Lung (tissue), 12 donors: ENCODE data around the gene DBNDD1. TPM values are rescaled to one million over a fixed set of nuclear protein-coding genes. Genes with fewer than 3 reads are reported as not detected.

Experiments used
- ATAC-seq: fragments of 200-7000 bp; cut with Tn5 transposase; one replicate; pipeline ENCODE4 v1.9.1; 2020; ENCODE audit warnings: moderate number of reproducible peaks; ENCODE audit not compliant: insufficient read depth, low FRiP score
- DNase-seq, 3 donors: peaks; one replicate each; pipeline ENCODE4 v3.0.0-alpha.2; 2013 to 2017
- H3K27ac ChIP-seq, 2 donors: one replicate each; pipeline ENCODE4 v1.5.1; 2013; ENCODE audit warnings: mild to moderate bottlenecking in 2 of 2, moderate library complexity in 2 of 2, control low read depth in 1 of 2, inconsistent platforms in 1 of 2, low read depth in 1 of 2, low read length in 1 of 2
- H3K27me3 ChIP-seq, 3 donors: one replicate each; pipeline ENCODE4 v1.5.1; 2013; ENCODE audit warnings: low read length in 2 of 3; ENCODE audit not compliant: control insufficient read depth in 3 of 3, insufficient read depth in 3 of 3
- H3K36me3 ChIP-seq, 4 donors: one replicate each; pipeline ENCODE4 v1.5.1; 2013; ENCODE audit warnings: low read length in 4 of 4, mild to moderate bottlenecking in 1 of 4, moderate library complexity in 1 of 4; ENCODE audit not compliant: control insufficient read depth in 4 of 4, insufficient read depth in 4 of 4
- H3K4me1 ChIP-seq, 5 donors: one replicate each; pipeline ENCODE4 v1.5.1; 2013; ENCODE audit warnings: low read length in 5 of 5, mild to moderate bottlenecking in 2 of 5, moderate library complexity in 1 of 5; ENCODE audit not compliant: control insufficient read depth in 5 of 5, insufficient read depth in 5 of 5
- H3K4me3 ChIP-seq: one replicate; pipeline ENCODE4 v1.5.1; 2013; ENCODE audit warnings: mild to moderate bottlenecking, control low read depth, moderate library complexity
- H3K9ac ChIP-seq, 2 donors: one replicate each; pipeline ENCODE4 v1.5.1; 2013; ENCODE audit warnings: low read length in 2 of 2, control low read depth in 1 of 2; ENCODE audit not compliant: insufficient read depth in 1 of 2
- H3K9me3 ChIP-seq, 4 donors: one replicate each; pipeline ENCODE4 v1.5.1; 2013; ENCODE audit warnings: low read length in 3 of 4, mild to moderate bottlenecking in 1 of 4, moderate library complexity in 1 of 4; ENCODE audit not compliant: control insufficient read depth in 4 of 4, insufficient read depth in 3 of 4
- WGBS, 2 donors: extraction: QIAGEN DNeasy Blood & Tissue Kit; methylation state at CpG; one replicate each; pipeline ENCODE4 v1.1.7; 2013; 5-methylcytosine and 5-hydroxymethylcytosine counted together
- polyA plus RNA-seq, 2 donors: library from polyadenylated mRNA; stranded (reverse); fragments of 200-250 nt; gene quantifications; one replicate each; pipeline ENCODE4 v1.2.1, GENCODE V29; 2013
- total RNA-seq, 2 donors: library from RNA; depleted of rRNA in 1 of 2; stranded (reverse); fragments of >200 nt in 1 of 2; gene quantifications; one replicate each; pipeline ENCODE4 v1.2.1, GENCODE V29; 2014 to 2021
- TF ChIP-seq, protein P1 (sequence below): IDR thresholded peaks from 2 replicates; pipeline ENCODE4 v1.5.1; 2012; ENCODE audit warnings: mild to moderate bottlenecking; ENCODE audit errors: control extremely low read depth, extremely low read depth
- donor health status: control.
- donor health status: control.
- donor health status: Bipolar disorder and iron deficiency.
- donor health status: healthy.
- donor health status: DM: yes; HTN: yes; CAD: no.

DBNDD1 gene
- total and polyA plus RNA-seq, 4 donors, result 2.5 to 5.8 (median 4.5) TPM

DNA sequence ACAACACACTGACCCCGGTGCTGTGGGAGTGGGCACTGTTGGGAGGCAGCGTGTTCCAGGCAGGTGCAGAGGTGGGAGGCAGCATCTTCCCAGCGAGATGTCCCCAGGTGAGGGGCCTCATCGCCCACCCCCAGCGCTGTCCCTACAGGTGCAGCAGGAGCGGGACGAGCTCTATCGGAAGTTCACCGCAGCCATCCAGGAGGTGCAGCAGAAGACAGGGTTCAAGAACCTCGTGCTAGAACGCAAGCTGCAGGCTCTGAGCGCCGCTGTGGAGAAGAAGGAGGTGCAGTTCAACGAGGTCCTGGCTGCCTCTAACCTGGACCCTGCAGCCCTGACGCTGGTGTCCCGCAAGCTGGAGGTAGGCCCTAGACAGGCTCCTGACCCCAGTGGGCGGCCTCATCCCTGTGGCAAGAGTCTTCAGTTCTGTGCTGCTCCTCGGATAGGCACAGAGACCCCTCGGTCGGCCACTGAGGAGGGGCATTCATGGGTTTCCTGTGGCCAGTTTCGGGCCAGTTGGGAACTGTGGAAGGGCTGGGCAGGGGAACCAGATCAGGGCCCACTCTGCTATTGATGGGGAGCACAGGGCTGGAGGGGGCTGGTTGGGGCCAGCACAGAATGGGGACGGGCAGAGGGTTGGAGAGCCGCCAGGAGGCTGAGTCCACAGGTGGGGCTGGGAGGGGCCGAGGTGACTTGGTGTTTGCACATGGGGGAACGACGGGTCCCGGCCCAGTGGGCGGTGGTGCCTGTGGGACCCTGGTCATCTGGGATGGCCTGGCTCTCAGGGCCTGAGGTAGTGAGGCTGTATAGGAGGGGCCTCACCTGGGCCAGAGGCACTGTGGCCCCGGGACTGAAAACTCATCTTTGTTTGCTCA is 21.1 kb upstream of the DBNDD1 start:
- 92 to 96% methylated on average over 27 to 29 of the region's 29 CpGs for WGBS, 2 donors
- DNase-seq (no peak), ATAC-seq (no peak)
- Histone ChIP-seq H3K27me3 (no peaks in the 10 kb centered on the region), H3K4me3 (no peak overlapping the region), H3K9me3 (no peaks in the 10 kb centered on the region), H3K27ac (no peak overlapping the region), H3K36me3 (peaks cover 11 to 57% (median 20%) of the 10 kb centered on the region in 4 donors), H3K9ac (no peak overlapping the region), H3K4me1 (peaks cover 0 to 3% (median 0%) of the 10 kb centered on the region in 5 donors)
- TF ChIP-seq, protein P1, sequence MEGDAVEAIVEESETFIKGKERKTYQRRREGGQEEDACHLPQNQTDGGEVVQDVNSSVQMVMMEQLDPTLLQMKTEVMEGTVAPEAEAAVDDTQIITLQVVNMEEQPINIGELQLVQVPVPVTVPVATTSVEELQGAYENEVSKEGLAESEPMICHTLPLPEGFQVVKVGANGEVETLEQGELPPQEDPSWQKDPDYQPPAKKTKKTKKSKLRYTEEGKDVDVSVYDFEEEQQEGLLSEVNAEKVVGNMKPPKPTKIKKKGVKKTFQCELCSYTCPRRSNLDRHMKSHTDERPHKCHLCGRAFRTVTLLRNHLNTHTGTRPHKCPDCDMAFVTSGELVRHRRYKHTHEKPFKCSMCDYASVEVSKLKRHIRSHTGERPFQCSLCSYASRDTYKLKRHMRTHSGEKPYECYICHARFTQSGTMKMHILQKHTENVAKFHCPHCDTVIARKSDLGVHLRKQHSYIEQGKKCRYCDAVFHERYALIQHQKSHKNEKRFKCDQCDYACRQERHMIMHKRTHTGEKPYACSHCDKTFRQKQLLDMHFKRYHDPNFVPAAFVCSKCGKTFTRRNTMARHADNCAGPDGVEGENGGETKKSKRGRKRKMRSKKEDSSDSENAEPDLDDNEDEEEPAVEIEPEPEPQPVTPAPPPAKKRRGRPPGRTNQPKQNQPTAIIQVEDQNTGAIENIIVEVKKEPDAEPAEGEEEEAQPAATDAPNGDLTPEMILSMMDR, result no peak

DNA sequence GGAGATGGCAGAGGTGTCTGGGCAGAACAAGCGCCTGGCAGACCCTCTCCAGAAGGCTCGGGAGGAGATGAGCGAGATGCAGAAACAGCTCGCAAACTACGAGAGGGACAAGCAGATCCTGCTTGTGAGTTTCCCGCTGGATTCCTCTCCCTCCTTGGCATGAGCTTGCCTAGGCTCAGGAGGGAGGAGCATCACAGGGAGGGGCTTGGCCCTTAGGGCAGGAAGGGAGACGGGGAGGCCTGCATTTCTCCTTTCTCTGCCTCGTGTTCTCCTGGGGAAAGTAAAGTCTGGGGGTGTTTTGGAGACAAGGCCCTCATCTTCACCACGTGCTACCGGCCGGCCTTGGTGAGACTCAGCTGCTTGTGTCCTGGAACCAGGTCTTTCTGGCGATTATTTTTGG is 18.0 kb upstream of the DBNDD1 start:
- Histone ChIP-seq H3K4me1 (no peaks in the 10 kb centered on the region), H3K27me3 (no peaks in the 10 kb centered on the region), H3K27ac (no peak overlapping the region), H3K36me3 (peaks cover 11 to 50% (median 17%) of the 10 kb centered on the region in 4 donors), H3K9me3 (no peaks in the 10 kb centered on the region), H3K4me3 (no peak overlapping the region), H3K9ac (no peak overlapping the region)
- ATAC-seq, result no peak
- TF ChIP-seq, protein P1, result no peak
- 85 to 88% methylated on average over 12 of the region's 12 CpGs for WGBS, 2 donors
- DNase-seq, result no peak

DNA sequence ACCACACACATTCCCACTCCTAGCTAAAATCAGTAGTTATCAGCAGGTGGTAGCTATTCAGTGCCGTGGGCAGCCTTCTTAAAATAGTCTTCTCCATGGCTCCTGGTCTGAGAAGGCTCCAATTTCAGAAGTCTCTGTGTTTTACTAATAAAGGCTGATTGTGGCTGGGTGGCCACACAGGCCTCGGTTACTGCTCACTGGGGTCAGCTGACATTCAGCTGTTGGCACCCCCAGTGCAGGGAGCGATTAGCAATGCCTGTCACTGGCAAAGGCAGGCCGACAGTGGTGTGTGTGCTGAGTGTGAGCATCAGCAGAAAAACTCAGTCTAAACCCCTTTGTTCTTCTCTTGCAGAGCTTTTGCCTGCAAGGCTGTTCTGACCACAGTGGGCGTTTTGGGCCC is 16.6 kb upstream of the DBNDD1 start:
- DNase-seq, result no peak
- Histone ChIP-seq H3K27me3 (no peaks in the 10 kb centered on the region), H3K4me1 (no peaks in the 10 kb centered on the region), H3K4me3 (no peak overlapping the region), H3K27ac (no peak overlapping the region), H3K36me3 (peaks cover 11 to 48% (median 17%) of the 10 kb centered on the region in 4 donors), H3K9me3 (no peaks in the 10 kb centered on the region), H3K9ac (no peak overlapping the region)
- TF ChIP-seq, protein P1, result no peak
- WGBS, 2 donors, result 88 to 90% methylated on average over 5 of the region's 5 CpGs
- no peak for ATAC-seq
